Aorta (tissue), 5 donors: ENCODE results near the gene RTEL1. TPM values are rescaled to one million over a fixed set of nuclear protein-coding genes. Genes with fewer than 3 reads are reported as not detected.

Experiments
- ATAC-seq: fragments of 200-7000 bp; cut with Tn5 transposase; one replicate; pipeline ENCODE4 v1.9.1; 2022; ENCODE audit warnings: moderate library complexity; ENCODE audit not compliant: low FRiP score
- DNase-seq, 2 donors: peaks; one replicate each; pipeline ENCODE4 v3.0.0-alpha.2; 2020
- H3K27ac ChIP-seq, 2 donors: one replicate each; pipeline ENCODE4 v1.5.1; 2013; ENCODE audit warnings: low read length in 2 of 2, mild to moderate bottlenecking in 2 of 2, moderate library complexity in 2 of 2, control low read depth in 1 of 2, inconsistent platforms in 1 of 2, low read depth in 1 of 2
- H3K27me3 ChIP-seq, 2 donors: one replicate each; pipeline ENCODE4 v1.6.1; 2013; ENCODE audit warnings: control low read depth in 1 of 2, low read length in 1 of 2, mild to moderate bottlenecking in 1 of 2, moderate library complexity in 1 of 2; ENCODE audit not compliant: insufficient read depth in 2 of 2, control insufficient read depth in 1 of 2
- H3K36me3 ChIP-seq, 2 donors: one replicate each; pipeline ENCODE4 v1.6.1; 2013; ENCODE audit warnings: control low read depth in 1 of 2, low read length in 1 of 2, mild to moderate bottlenecking in 1 of 2; ENCODE audit not compliant: insufficient read depth in 2 of 2, control insufficient read depth in 1 of 2
- H3K4me1 ChIP-seq, 2 donors: one replicate each; pipeline ENCODE4 v1.6.1; 2013; ENCODE audit warnings: low read length in 2 of 2, control low read depth in 1 of 2, mild to moderate bottlenecking in 1 of 2, moderate library complexity in 1 of 2; ENCODE audit not compliant: insufficient read depth in 2 of 2, control insufficient read depth in 1 of 2
- H3K4me3 ChIP-seq, 2 donors: one replicate each; pipeline ENCODE4 v1.5.1; 2013; ENCODE audit warnings: low read length in 2 of 2, control low read depth in 1 of 2, mild to moderate bottlenecking in 1 of 2
- H3K9me3 ChIP-seq: one replicate; pipeline ENCODE4 v1.6.1; 2013; ENCODE audit warnings: mild to moderate bottlenecking, low read length; ENCODE audit not compliant: control insufficient read depth
- WGBS, 2 donors: extraction: QIAGEN DNeasy Blood & Tissue Kit; methylation state at CpG; one replicate each; pipeline ENCODE4 v1.1.7; 2013; 5-methylcytosine and 5-hydroxymethylcytosine counted together
- intact Hi-C, 2 donors: fragments of 100-400 bp; cut with DNase I; formaldehyde crosslinking; loops; one replicate each; pipeline versions ENCODE4 v1.14.2 to v1.15.0; 2022
- polyA plus RNA-seq, 2 donors: library from polyadenylated mRNA; stranded (reverse); fragments of 200-250 nt; gene quantifications; one replicate each; pipeline ENCODE4 v1.2.3, GENCODE V29; 2013
- total RNA-seq, 2 donors: library from RNA; stranded (reverse); fragmentation: NEBNext Ultra II Directional; extraction: Animal tissue kit (Norgen Biotek cat#: 25700); gene quantifications; one replicate each; pipeline ENCODE4 v1.2.1, GENCODE V29; 2021
- donor health status: healthy with polysubstance abuse.
- donor health status: Bipolar disorder and iron deficiency.
- donor health status: DM: no; HTN: no; CAD: no.
- donor health status: DM: no; HTN: no; CAD: no.
- donor health status: DM: yes; HTN: yes; CAD: no.

Gene RTEL1
- total and polyA plus RNA-seq, 4 donors = 6.8 to 114 (median 39.3) TPM

- no peak overlapping the region for H3K27ac ChIP-seq
- ATAC-seq = peak; percentile 3
- intact Hi-C loops = no loop called here
- peak; percentile 49 to 70 for DNase-seq
- no peak overlapping the region for H3K4me3 ChIP-seq
- no peaks in the 10 kb centered on the region for H3K4me1 ChIP-seq
- H3K36me3 ChIP-seq = no peaks in the 10 kb centered on the region
- H3K27me3 ChIP-seq = no peaks in the 10 kb centered on the region
- H3K9me3 ChIP-seq = no peaks in the 10 kb centered on the region
- 37 to 41% methylated on average over 7 of the region's 7 CpGs for WGBS, 2 donors
These were observed 39.3 kb downstream of the RTEL1 start for GRCh38 chr20:63697357-63697867.

GRCh38 chr20:63697868-63698545 lies 39.9 kb downstream of the RTEL1 start:
- 85 to 87% methylated on average over 40 of the region's 40 CpGs for WGBS, 2 donors
- DNase-seq (peak; percentile 60 to 75), ATAC-seq (no peak)
- Histone ChIP-seq H3K36me3 (no peaks in the 10 kb centered on the region), H3K4me3 (no peak overlapping the region), H3K27me3 (no peaks in the 10 kb centered on the region), H3K4me1 (no peaks in the 10 kb centered on the region), H3K9me3 (no peaks in the 10 kb centered on the region), H3K27ac (no peak overlapping the region)
- intact Hi-C loops = no loop called here

- no peaks in the 10 kb centered on the region for H3K9me3 ChIP-seq
- H3K27me3 ChIP-seq = no peaks in the 10 kb centered on the region
- H3K4me1 ChIP-seq = no peaks in the 10 kb centered on the region
- intact Hi-C loops = no loop called here
- ATAC-seq = peak; percentile 17
- no peaks in the 10 kb centered on the region for H3K36me3 ChIP-seq
- 21 to 34% methylated on average over 19 of the region's 19 CpGs for WGBS, 2 donors
- H3K27ac ChIP-seq = no peak overlapping the region
- DNase-seq = peak; percentile 86 to 94
- no peak overlapping the region for H3K4me3 ChIP-seq
These were observed 40.8 kb downstream of the RTEL1 start for GRCh38 chr20:63698739-63699465.

- Histone ChIP-seq H3K9me3 (no peaks in the 10 kb centered on the region), H3K4me1 (no peaks in the 10 kb centered on the region), H3K27me3 (no peaks in the 10 kb centered on the region), H3K4me3 (no peak overlapping the region), H3K27ac (no peak overlapping the region), H3K36me3 (no peaks in the 10 kb centered on the region)
- WGBS, 2 donors = 66 to 70% methylated on average over 24 of the region's 24 CpGs
- no peak for ATAC-seq
- intact Hi-C loops = no loop called here
- DNase-seq = peak; percentile 60 to 74
These were observed 41.5 kb downstream of the RTEL1 start for GRCh38 chr20:63699466-63700198.

- Histone ChIP-seq H3K27me3 (no peaks in the 10 kb centered on the region), H3K27ac (no peak overlapping the region), H3K4me1 (no peaks in the 10 kb centered on the region), H3K4me3 (no peak overlapping the region), H3K9me3 (no peaks in the 10 kb centered on the region), H3K36me3 (no peaks in the 10 kb centered on the region)
- DNase-seq = peak; percentile 56 to 63
- WGBS, 2 donors = 86% methylated on average over 43 of the region's 43 CpGs
- intact Hi-C loops = no loop called here
- no peak for ATAC-seq
These were observed 42.3 kb downstream of the RTEL1 start for GRCh38 chr20:63700199-63701050.

- no peaks in the 10 kb centered on the region for H3K4me1 ChIP-seq
These were observed 42.9 kb downstream of the RTEL1 start for GRCh38 chr20:63701051-63701328.

GRCh38 chr20:63701329-63702035 lies 43.4 kb downstream of the RTEL1 start:
- Histone ChIP-seq H3K36me3 (no peaks in the 10 kb centered on the region), H3K27me3 (no peaks in the 10 kb centered on the region), H3K4me1 (no peaks in the 10 kb centered on the region), H3K4me3 (no peak overlapping the region), H3K9me3 (no peaks in the 10 kb centered on the region), H3K27ac (no peak overlapping the region)
- intact Hi-C loops = no loop called here
- peak in 1 of 2 donors; percentile 73 for DNase-seq
- no peak for ATAC-seq
- 82 to 86% methylated on average over 11 to 14 of the region's 14 CpGs for WGBS, 2 donors

More at GRCh38 chr20:63701051-63701328, 42.9 kb downstream of the RTEL1 start:
- no peak for ATAC-seq
- Histone ChIP-seq H3K4me3 (no peak overlapping the region), H3K27ac (no peak overlapping the region), H3K36me3 (no peaks in the 10 kb centered on the region), H3K9me3 (no peaks in the 10 kb centered on the region), H3K27me3 (no peaks in the 10 kb centered on the region)
- WGBS, 2 donors = 68 to 78% methylated on average over 5 of the region's 5 CpGs
- intact Hi-C loops = no loop called here
- no peak for DNase-seq
